Measurements from ENCODE around the gene MLC1.

The MLC1 gene

DNA sequence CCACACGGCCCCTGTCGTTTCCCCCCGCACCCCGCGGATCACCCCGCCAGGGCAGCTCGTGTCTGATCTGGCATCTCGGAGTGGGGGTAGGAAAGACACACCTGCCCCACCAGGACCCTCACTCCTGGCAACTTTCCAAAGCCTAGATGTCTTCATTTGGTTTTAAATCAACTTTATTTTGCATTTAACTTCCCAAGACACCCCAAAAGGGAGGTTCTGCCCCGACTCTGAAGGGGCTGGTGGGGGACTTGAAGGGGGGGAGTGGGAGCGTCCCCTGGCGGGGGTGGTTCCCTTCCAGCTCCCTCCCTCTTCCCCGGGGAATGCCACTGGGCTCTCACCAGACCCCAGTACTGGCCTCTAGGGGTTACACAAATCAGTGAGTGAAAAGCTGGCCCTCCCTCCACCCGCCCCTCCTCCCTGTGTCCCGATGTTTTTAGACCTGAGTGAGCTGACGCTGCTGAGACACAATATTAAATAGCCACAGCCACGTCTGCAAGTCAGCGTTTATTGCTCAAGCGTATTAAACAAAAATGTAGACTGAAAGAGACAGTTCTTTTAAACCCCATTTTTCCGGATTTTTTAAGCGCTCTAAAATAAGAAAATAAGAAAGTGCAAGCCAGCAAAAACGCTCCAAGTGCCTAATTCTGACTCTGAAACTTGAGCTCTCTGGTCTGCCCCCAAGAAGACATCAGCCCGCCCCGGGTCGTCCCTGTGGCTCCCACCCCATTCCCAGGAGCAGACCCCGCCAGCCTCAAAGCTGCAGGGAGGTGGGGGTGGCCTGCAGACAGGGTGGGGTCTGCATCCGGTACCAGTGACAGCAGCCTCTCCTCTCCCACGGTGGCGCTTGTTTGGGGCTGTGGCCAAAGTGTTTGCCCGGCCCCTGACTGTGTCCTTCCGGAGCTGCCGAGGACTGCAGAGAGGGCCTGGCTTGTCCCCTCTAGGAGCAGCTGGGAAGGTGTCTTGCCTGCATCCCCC is 26.0 kb downstream of the MLC1 start:
- no peak for DNase-seq

DNA sequence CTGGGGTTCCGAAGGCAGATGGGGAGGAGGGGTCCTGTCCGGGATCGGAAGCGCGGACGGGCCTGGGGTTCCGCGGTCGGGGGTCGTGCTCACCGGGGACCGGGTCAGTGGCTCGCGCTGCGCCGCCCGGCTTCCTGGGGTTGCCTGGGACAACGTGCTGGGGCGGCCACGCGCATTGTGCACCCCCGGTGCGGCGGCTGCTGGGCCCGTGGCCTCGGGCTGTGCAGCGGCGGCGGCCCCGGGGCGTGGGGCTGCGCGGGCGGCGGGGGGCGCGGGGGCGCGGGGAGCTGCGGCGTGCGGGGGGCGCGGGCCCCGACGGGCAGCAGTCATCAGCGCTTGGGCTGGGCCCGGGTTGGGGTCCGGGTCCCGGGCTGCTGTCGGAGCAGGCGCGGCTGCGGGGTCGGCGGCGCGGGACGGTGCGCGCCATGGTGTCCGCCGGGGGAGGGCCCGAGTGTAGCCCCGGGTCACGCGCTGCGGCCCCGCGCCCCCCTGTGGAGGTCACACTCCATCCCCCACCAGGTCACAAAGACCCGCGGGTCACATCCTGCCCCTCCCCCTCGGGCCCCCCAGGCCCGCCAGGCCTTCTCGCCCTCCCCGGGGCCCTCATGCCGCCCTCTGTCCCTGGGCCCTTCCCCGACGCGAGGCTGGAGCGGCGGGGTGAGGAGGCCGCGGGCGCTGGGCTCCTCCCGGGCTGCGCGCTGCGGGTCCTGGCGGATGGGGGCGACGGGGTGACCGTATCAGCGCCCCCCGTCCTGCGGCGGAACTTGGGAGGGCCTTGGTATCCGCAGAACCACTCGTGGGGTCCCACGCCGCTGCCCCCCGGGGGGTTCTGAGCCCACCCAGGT is 26.9 kb downstream of the MLC1 start, which contains the start of gene TTLL8:
TTLL8 (minus strand) TSS at position 238 of the 845 bp plus-strand sequence.
- no peak for DNase-seq

DNA sequence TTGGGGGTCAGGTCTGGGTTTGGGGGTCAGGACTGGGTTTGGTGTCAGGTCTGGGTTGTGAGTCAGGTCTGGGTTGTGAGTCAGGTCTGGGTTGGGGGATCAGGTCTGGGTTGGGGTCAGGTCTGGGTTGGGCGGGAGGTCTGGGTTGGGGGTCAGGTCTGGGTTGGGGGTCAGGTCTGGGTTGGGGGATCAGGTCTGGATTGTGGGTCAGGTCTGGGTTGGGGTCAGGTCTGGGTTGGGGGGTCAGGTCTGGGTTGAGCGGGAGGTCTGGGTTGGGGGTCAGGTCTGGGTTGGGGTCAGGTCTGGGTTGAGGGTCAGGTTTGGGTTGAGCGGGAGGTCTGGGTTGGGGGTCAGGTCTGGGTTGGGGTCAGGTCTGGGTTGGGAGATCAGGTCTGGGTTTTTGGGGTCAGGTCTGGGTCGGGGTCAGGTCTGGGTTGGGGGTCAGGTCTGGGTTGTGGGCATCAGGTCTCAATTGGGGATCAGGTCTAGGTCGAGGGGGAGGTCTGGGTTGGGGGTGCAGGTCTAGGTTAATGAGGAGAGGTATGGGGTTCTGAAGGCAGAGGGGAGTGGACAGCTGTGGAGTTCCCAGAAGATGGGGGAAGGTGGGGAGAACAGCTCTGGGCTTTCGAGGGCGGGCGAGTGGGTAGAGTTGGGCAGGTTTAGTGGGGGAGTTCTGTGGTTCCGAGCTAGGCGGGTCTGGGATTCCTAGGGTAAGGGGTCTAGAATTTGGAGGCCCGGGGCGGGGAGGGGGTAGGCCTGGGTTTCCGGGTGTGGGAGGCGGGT is 27.8 kb downstream of the MLC1 start:
- DNase-seq, result no peak

DNA sequence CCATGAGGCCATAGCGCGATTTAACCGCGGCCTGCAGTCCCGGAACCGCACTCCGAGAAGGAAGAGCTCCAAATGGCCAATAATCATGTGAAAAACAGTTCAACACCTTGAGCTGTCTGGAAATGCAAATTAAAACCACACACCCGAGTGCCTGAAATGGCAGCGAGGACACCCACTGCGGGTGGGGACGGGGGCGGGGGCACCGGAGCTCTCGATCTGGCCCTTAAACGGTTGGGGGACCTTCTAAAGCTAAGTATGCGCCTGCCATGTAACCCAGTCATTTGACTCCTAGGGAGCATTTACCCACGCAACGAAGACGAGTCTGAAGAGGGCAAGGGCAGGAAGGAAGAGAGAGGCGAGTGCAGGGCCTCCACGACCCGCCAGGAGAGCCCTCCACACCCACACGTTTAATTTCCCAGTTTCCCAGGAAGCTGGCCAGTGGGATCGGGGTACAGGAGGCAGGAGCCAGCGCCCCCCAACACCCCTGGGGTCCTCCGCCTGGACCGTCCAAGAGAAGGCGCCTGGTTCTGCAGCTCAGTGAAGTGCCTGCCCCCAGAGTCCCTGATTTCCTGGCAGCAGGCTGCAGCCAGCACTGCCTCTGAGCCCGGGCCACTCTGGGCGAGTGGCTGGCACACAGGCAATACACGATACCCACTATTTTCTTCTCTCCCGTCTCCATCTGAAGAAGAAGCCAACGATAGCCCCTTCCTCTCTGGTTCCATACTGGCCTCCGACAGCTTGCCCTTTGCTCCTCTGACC is 28.8 kb downstream of the MLC1 start:
- no peak for DNase-seq

DNA sequence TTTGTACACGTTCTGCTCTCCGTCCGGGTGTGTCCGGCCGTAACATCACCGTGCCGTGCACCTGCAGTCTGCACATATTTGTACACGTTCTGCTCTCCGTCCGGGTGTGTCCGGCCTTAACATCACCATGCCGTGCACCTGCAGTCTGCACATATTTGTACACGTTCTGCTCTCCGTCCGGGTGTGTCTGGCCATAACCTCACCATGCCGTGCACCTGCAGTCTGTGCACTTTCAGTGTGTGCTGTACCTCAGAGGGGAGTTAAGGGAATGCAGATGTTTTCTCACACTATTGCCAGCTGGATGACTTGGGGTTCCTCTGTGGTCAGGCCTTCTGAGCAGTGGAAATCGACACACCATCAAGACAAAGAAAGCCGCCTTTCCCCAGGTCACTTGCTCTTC is 31.4 kb downstream of the MLC1 start:
- DNase-seq, result no peak

DNA sequence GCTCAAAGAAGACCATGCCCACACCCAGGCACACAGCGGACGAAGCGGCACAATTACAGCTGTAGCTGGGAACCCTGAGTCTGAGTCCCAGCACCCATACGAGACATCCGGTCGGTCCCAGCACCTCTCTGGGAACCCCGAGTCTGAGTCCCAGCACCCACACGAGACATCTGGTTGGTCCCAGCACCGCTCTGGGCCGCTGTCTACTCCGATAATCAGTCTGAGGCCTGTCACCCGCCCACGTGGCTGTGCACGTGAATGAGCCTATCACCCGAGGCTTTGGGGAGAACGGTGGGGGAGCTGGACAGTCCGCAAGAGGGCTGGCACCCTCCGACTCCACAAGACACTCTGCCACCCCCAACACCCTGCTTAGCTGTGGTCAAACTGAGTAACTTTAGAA is 33.3 kb downstream of the MLC1 start:
- DNase-seq, result no peak

DNA sequence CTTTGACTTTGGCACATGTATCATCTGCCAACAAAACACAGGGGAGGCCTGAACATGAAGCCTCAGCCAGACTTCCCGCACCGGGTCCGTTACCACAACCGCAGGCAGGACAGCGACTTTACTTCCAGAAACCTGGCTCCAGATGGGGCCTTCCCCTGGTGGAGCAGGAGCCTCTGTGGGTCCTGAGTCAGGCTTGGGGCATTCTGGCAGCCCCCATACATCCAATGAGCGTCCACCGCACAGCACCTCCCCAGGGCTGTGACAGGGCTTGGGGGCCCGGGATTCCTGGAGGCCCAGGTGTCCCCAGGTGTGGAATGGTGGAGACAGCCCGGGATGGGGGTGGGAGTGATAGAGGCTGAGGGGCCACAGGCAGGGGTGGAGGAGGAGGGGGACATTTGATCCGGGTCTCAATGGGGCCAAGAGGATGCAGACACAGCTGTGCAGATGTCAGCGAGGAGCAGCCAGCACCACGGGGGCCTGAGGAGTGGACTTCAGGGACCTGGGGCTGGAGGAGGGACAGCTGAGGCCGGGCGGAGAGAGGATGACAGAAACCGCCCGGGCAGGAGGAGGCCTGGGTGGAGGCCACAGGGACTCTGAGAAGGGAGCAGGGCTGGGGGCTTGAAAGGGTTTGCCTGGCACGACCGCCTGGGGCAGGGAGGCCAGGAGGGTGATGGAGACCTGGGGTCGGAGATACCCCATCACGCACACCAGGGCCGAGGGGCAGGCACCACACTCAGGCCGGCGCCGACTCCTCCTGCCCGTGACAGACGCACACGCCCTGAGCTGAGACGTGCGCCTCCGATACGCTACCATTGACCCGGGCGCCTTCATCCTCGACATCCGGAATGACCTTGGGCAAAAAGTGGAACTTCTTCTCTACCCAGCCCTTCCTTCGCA is 35.7 kb downstream of the MLC1 start:
- no peak for DNase-seq

DNA sequence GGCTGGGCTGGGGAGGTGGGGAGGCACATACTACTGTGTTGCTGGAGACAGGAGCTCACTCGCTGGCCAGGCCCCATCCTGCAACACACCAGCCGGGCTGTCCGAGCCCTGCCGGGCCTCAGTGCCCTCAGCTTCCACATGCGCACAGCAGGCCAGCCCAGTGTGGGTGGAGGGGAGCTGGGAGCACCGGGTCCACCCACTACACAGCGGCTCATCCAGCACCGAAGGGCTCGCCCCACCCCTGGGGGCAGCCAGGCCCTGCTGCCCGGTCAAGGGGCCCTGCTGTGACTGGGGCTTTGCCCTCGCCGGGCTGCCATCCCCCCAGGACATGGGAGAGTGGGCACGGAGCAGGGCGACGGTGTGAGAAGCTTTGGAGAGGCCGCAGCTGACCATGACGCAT is 36.4 kb downstream of the MLC1 start:
- DNase-seq, result no peak

DNA sequence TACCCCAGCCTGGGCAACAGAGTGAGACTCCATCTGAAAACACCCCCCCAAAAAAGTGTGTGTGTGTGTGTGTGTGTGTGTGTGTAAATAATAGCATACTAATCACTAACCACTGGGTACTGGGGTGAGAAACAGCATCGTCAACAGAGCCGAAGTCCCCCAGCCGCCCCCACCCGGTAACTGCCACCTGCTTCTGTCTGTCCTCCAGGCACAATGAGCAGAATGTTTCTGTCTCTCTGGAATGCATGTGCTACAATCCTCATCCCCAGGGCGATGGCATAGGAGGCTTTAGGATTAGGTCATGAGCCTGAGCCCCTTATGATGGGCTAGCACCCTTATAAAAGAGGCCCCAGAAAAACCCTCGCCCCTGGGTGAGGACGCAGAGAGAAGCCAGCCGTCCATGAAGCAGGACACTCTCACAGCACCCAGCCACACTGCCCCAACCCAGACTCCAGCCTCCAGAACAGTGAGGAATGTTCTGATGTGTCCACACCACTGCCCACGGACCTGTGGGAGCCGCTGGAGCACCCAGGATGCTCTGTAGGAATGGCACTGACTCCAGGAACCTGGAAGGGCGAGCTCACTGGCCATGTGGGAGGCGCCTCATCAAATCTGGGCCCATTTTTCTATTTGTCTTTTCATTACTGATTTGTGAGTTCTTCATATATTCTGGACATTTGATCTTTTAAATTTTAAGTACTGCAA is 37.0 kb downstream of the MLC1 start:
- DNase-seq, result no peak

DNA sequence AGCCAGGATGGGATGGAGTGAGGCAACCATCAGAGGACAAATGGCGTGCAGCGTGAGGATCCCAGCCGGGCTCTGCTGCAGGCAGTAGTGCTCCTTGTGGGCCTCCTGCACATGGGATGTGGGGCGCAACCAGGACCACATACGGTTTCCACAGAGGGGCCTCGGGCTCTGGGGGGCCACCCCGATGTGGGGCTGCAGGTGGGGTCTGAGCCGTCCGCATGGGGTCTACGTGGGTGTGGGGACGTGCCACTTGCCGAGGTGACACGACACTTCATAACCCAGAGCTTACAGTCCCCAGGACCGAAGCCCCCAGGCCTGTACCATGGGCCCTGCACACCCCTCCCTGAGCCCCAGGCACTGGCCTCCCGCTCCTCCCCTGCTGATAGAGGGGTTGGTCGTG is 37.9 kb downstream of the MLC1 start:
- no peak for DNase-seq

DNA sequence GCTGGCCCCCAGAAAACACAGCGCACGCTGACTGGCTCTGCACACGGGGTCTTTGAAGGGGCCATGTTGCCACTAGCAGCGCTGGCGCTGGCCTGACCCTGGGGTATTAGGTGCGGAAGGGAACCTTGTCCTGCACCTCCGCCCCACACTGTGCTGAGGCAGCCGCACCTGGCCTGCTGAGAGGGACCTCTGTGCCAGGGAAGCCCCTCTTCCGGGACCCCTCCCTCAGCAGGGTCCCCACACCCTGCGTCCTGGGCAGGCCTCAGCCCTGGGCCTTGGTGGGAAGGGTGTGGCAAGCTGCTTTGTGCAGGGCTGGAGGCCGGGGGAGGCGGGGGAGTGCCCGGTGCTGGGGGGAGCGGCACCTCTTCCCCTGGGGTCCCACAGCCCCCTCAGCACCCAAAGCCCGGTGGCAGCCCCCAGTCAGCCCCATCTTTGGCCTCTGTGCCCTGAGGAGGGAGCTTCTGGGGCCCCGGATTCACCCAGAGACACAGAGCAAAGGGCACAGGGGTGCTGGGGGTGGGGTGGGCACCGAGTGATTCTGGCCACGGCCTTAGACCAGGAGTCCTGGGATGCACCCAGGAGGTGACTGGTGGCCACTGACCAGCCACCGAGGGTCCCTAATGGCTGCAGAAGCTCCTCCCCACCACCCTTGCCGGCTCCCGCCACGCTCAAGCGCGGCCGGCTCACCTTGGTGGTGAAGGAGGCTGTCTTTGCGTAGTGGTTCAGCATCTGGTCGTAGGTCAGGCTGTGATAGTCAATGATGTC is 38.6 kb downstream of the MLC1 start:
- no peak for DNase-seq

DNA sequence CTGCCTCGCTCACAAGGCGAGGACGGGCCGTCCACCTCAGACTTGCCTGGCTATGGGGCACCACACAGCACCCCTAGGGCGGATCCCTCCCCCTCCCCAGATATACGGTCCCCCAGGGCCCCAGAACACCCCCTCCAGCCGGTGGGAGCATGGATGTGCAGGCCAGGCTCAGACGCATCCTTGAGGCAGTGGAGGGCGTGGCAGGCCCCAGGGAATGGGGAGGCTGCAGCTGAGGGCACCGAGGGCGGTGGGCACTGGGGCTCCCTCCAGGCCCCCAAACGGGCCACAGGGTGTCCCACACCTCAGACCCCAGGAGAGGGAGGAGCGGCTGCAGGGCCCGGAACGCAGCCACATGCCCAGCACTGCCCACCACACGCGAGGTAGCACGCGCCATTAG is 39.2 kb downstream of the MLC1 start:
- no peak for DNase-seq

DNA sequence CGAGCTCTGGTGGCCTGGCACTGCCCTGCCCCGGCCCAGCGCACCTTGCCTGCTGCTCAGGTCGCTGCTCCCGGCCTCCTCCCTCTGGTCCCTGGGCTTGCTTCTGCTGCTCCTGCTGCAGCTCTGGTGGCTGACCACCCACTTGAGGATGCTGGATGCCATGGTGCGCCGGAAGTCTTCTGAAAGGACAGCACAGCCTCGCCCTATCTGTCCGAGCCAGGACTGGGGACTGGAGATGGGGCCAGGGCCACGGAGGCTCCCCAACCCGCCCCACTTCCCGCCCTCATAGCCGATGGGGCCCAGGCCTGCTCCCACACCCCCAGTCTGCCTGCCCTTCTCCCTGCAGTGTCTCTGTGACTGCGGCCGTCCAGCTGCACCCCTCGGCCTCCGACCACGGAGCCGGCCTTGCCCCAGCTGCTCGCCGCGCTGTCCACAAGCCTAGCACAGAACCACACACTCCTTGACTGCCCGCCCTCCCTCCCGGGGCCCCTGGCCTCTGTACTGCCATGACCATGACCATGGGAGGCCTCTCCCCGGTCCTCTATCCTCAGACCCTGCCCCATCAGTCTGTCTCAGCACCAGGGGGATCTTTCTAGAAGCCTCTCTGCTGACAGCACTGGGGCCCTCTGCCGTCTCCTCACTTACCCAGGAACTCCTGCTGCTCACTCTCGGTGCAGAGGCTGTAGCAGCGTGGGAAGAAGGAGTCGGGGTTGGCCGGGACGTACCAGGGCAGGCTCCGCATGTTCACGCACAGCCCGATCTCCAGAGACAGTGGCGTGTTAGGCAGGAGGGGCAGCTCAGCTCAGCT is 39.8 kb downstream of the MLC1 start:
- no peak for DNase-seq

DNA sequence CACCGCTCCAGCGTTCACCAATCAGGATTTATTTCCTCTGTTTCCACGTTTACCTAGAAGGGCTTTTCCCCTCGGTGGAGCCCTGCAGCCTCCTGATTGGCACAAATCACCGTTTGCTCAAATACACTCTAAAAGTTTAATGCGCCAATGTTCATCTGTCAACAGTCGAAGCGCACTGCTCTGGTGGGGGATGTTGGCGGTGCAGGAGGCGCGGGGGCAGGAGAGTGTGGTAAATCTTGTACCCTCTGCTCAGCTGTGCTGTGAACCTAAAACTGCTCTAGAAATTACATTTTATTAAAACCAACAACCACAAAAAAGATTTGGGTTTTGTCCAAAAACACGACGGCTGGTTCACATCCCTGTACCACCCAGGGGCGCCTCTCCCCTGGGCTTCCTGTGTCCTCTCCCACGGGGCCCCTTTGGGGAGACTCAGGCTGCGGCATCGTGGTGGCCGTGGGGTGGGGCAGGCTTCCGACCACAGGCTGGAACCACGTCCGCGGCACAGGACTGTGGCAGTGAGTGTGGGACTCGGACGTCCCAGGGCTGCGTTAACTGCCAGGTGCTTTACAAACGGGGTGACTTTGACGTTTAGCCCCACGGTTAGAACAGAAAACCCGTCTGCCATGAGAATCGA is 40.6 kb downstream of the MLC1 start:
- no peak for DNase-seq

DNA sequence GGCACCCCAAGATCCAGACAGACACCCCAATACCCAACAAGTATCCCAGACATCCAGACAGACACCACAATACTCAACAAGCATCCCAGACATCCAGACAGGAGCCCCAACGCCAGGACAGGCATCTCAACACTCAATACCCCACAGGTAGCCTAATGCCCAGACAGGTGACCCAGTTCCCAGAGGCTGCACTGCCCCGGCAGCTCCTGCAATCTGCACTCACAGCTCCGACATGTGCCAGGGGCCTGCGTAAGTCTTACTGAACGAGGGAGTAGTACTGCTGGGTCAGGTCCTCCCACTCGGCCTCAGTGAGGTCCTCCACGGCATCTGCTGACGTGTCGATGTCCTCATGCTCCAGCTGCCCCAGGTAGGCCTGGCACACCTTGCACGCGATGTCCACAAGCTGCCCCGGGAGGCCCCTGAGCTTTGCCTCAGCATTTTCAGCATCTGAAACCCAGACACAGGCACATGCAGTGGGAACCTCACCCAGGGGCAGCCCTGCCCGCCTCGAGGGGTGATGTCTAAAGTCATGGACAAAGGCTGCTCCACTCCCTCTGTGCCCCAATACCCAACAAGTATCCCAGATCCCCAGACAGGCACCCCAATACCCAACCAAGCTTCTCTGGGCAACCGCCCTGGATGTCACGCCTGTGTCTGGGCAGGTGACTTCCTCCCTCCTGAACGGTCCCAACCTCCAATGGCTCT is 43.7 kb downstream of the MLC1 start:
- DNase-seq, result no peak

DNA sequence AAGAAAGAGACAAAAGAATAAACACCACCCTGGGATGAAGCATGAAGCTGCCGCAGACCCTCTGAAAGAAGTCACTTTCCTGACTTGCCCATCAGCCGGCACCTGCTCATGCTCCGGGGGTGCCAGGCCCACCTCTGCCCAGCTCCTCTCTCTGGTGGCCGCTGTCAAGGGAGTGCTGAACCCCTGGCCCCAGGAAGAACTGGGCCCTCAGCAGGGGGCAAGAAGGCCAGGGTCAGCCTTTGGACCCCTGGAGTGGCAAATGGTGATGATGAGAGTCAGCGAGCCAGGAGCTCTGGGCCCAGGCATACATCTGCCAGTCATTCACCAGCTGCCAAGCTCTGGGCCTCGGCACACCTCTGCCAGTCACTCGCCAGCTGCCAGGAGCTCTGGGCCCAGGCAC is 44.5 kb downstream of the MLC1 start:
- no peak for DNase-seq
